SU-DHL-6 (cell line): ENCODE measurements around the gene SLX4.

Experiments
- H2AFZ ChIP-seq: fragments of 200-600 bp; sonication (generic); 2 replicates; pipeline ENCODE4 v1.6.1; 2014; ENCODE audit warnings: low read depth, mild to moderate bottlenecking, moderate library complexity, mixed read lengths, antibody characterized with exemption, low read length; ENCODE audit not compliant: severe bottlenecking
- H3F3A ChIP-seq: fragments of 200-600 bp; shearing (Covaris generic); 2 replicates; pipeline ENCODE4 v1.6.0; 2016; ENCODE audit warnings: antibody characterized with exemption, mild to moderate bottlenecking; ENCODE audit not compliant: insufficient read depth
- H3K27ac ChIP-seq: fragments of 200-600 bp; sonication (generic); 2 replicates; pipeline ENCODE4 v1.5.1; 2016; ENCODE audit warnings: low read depth, mild to moderate bottlenecking, low read length, moderate library complexity, mixed read lengths
- H3K27me3 ChIP-seq: fragments of 200-600 bp; sonication (generic), shearing (Covaris generic); 2 replicates; pipeline ENCODE4 v1.6.0; 2014; ENCODE audit warnings: mild to moderate bottlenecking, low read length
- H3K36me3 ChIP-seq: fragments of 200-600 bp; sonication (generic); 2 replicates; pipeline ENCODE4 v1.6.1; 2014; ENCODE audit warnings: mild to moderate bottlenecking, low read length, mixed read lengths
- H3K4me2 ChIP-seq: fragments of 300-600, 200-600 bp; shearing (Covaris generic), sonication (generic); 2 replicates; pipeline ENCODE4 v1.6.0; 2014; ENCODE audit warnings: low read length, low read depth, mild to moderate bottlenecking; ENCODE audit not compliant: poor library complexity, severe bottlenecking
- H3K4me3 ChIP-seq: fragments of 200-600 bp; sonication (generic); 2 replicates; pipeline ENCODE4 v1.5.1; 2014; ENCODE audit warnings: antibody characterized with exemption, low read length, mild to moderate bottlenecking, mixed read lengths; ENCODE audit not compliant: insufficient read depth, poor library complexity, severe bottlenecking
- H3K79me2 ChIP-seq: fragments of 200-600 bp; sonication (generic); 2 replicates; pipeline ENCODE4 v1.6.1; 2014; ENCODE audit warnings: mild to moderate bottlenecking, low read length, moderate library complexity; ENCODE audit not compliant: insufficient read depth
- H3K9ac ChIP-seq: fragments of 200-600 bp; sonication (generic); 2 replicates; pipeline ENCODE4 v1.7.0; 2014; ENCODE audit warnings: mild to moderate bottlenecking, low read length
- H3K9me2 ChIP-seq: fragments of 200-600 bp; sonication (generic); replicated peaks from 2 replicates; pipeline ENCODE4 v1.6.1; 2014; ENCODE audit warnings: low read length; ENCODE audit not compliant: insufficient read depth
- H3K9me3 ChIP-seq: fragments of 200-600 bp; sonication (generic); 2 replicates; pipeline ENCODE4 v1.6.1; 2014; ENCODE audit warnings: low read length, mixed read lengths; ENCODE audit not compliant: insufficient read depth
- H4K20me1 ChIP-seq: fragments of 200-600 bp; sonication (generic); 2 replicates; pipeline ENCODE4 v1.6.1; 2014; ENCODE audit warnings: low read depth, mild to moderate bottlenecking, antibody characterized with exemption, low read length, moderate library complexity, mixed read lengths
- EZH2phosphoT487 ChIP-seq: fragments of 200-600 bp; sonication (generic), shearing (Covaris generic); conservative IDR thresholded peaks from 2 replicates; pipeline ENCODE4 v1.6.1; 2018; ENCODE audit warnings: mild to moderate bottlenecking, antibody characterized with exemption, low read length, moderate library complexity, mixed read lengths
- TF ChIP-seq, protein P1 (sequence below): fragments of 200-600 bp; sonication (generic); IDR thresholded peaks from one replicate; pipeline ENCODE4 v1.5.1; 2017; ENCODE audit warnings: antibody characterized with exemption, mild to moderate bottlenecking, low read length, moderate library complexity; ENCODE audit not compliant: insufficient read depth, poor library complexity, severe bottlenecking

The SLX4 gene

DNA sequence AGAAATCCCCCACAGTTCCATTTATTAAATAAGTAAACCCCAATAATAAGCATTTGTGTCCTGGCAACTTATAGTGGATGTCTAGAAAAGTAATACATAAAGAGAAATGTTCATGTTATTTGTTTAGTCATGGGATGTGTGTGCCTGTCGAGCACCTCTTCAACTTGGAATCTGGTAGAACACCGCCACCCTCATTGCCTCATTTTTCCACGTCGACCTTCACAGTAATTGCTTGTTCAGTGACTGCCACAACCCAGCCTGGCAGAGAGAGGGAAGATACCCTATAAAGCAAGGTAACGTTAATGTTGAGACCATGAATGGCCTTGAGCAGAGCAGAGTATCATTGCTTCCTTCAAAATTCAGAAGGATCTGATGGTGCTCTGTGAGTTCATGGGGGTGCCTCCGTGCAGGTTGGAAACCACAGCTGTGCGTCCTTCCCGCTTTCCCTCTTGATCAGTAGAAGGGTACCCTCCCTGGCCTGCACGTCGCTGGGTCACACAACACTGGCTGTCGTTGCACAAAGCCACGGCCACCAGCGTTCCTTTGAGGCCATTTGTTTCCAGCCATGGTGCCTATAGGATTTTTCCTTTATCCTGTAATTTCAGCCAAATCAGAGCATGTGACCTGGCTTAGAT, 39.3 kb upstream of the SLX4 start:
- no peak overlapping the region for H3K4me2 ChIP-seq
- no peaks in the 10 kb centered on the region for H3K27me3 ChIP-seq
- no peak overlapping the region for H3K4me3 ChIP-seq
- H3K9me2 ChIP-seq = no peaks in the 10 kb centered on the region
- TF ChIP-seq, protein P1, sequence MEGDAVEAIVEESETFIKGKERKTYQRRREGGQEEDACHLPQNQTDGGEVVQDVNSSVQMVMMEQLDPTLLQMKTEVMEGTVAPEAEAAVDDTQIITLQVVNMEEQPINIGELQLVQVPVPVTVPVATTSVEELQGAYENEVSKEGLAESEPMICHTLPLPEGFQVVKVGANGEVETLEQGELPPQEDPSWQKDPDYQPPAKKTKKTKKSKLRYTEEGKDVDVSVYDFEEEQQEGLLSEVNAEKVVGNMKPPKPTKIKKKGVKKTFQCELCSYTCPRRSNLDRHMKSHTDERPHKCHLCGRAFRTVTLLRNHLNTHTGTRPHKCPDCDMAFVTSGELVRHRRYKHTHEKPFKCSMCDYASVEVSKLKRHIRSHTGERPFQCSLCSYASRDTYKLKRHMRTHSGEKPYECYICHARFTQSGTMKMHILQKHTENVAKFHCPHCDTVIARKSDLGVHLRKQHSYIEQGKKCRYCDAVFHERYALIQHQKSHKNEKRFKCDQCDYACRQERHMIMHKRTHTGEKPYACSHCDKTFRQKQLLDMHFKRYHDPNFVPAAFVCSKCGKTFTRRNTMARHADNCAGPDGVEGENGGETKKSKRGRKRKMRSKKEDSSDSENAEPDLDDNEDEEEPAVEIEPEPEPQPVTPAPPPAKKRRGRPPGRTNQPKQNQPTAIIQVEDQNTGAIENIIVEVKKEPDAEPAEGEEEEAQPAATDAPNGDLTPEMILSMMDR = no peak
- no peak overlapping the region for H2AFZ ChIP-seq
- H3F3A ChIP-seq = peaks cover 25% of the 10 kb centered on the region
- H3K27ac ChIP-seq = no peak overlapping the region
- no peaks in the 10 kb centered on the region for H4K20me1 ChIP-seq
- no peak overlapping the region for H3K9ac ChIP-seq
- H3K9me3 ChIP-seq = no peaks in the 10 kb centered on the region
- peaks cover 5% of the 10 kb centered on the region; the same call in 1 of the 2 replicates for H3K79me2 ChIP-seq
- H3K36me3 ChIP-seq = 0 out of 2 replicates have a peak, but pooled peaks cover 2% of the 10 kb centered on the region

DNA sequence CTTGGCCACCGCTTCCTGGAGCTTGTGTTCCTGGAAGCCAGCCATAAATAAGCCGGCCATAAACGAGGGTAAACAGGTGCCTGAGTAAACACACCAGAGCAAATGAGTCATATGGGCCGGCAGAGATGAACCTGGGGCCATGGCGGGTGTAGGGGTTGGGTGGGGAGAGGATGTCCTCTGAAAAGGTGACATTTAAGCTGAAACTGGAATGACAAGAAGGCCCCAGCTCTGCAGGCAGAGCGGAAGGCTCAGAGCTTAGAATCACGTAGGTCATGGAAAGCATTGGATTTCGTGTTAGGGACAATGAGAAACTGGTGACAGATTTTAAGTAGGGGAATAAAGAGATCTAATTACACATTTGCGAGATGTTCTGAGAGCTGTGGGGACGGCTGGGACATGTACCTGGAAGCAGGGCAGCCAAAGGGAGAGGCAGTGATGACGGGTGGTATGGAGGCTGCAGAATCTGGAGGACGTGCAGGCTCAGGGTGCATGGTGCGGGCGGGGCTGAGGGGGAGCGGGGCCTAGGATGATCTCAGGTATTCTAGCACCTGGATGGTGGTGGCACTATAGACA, 35.0 kb upstream of the SLX4 start:
- 0 out of 2 replicates have a peak, but pooled peaks cover 2% of the 10 kb centered on the region for H3K36me3 ChIP-seq
- no peaks in the 10 kb centered on the region for H3K9me3 ChIP-seq
- H3F3A ChIP-seq = peaks cover 14% of the 10 kb centered on the region
- no peak overlapping the region for H3K9ac ChIP-seq
- no peak overlapping the region for H3K4me3 ChIP-seq
- H3K27me3 ChIP-seq = no peaks in the 10 kb centered on the region
- H3K79me2 ChIP-seq = no peaks in the 10 kb centered on the region
- no peak overlapping the region for H2AFZ ChIP-seq
- no peak overlapping the region for H3K4me2 ChIP-seq
- H3K9me2 ChIP-seq = no peaks in the 10 kb centered on the region
- no peak overlapping the region for H3K27ac ChIP-seq
- H4K20me1 ChIP-seq = no peaks in the 10 kb centered on the region
- TF ChIP-seq EZH2phosphoT487 = no peak
- TF ChIP-seq, protein P1 = no peak

DNA sequence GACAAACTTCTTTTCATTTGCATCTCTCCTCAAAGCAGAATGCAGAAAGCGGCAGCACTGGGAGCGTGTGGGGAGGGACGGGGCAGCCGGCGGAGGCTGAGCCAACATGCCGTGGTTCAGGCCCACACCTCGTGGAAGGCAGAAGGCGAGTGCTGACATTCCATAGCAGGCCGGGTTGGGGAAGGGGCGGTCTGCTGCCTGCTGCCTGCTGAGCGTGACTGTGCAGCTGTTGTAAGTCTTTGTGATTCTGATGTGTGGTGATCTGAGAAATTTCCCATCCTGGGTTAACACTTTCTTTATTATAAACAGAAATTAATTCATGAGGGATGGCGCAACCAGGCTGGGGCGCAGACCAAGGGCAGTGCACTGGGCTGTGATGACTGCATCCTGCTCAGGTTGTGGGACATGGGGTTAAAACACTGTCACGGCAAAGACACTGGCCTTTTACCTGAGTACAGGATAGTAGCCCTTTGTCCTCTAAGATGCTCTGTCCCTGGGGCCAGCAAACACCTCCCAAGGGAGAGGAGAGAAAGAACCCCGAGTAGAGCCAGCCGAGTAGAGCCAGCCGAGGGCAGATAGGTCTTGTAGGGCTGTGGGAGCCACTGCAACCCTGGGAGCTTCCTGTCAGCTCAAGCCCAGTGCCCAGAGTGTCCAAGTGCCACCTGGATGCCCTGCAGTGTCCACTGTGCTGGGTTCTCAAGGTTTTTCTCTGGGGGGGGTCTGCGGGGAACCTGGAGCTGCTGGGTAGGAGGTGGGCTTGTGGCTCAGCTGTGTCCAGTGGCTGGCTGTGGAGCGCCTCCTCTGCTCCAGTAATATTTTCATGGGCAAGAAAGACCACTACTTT, 34.3 kb upstream of the SLX4 start:
- TF ChIP-seq, protein P1 = no peak
- no peak for TF ChIP-seq EZH2phosphoT487
- H3K4me3 ChIP-seq = no peak overlapping the region
- H3K9me2 ChIP-seq = no peaks in the 10 kb centered on the region
- no peaks in the 10 kb centered on the region for H4K20me1 ChIP-seq
- H3K9ac ChIP-seq = no peak overlapping the region
- no peak overlapping the region for H3K27ac ChIP-seq
- peaks cover 4% of the 10 kb centered on the region; the same call in 1 of the 2 replicates for H3K79me2 ChIP-seq
- H3K27me3 ChIP-seq = no peaks in the 10 kb centered on the region
- H3K36me3 ChIP-seq = 0 out of 2 replicates have a peak, but pooled peaks cover 2% of the 10 kb centered on the region
- H2AFZ ChIP-seq = no peak overlapping the region
- no peak overlapping the region for H3K4me2 ChIP-seq
- no peaks in the 10 kb centered on the region for H3K9me3 ChIP-seq
- peaks cover 14% of the 10 kb centered on the region for H3F3A ChIP-seq
